Measurements from ENCODE around the gene NKAIN2.

DNA sequence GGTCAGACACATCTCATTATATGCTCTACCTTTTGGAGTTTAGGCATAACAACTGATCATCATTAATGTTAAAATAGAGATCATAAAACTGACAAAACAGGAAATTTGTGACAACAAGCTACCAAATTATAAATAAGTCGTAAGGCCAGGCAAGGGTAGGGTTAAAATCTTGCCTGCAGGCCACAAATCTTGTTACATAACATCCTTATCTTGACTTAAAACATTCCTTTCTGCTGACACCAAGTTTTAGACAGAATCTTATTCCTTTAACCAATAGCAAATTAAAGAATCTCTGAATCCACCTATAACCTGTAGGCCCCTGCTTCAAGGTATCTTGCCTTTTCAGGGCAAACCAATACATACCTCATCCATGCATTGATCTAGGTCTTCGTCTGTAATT, 32.5 kb upstream of the NKAIN2 start:
- TF ChIP-seq CTCF (IDR thresholded peaks at IDR 0.05 in 4 of 5, conservative IDR thresholded peaks at IDR 0.05 in 1 of 5) (no peak), POLR2A (IDR thresholded peaks at IDR 0.05) (no peak)
